OCI-LY7 (cell line): ENCODE data around the gene LAPTM5.

Experiments used
- CTCF ChIP-seq: fragments of 200-600 bp; sonication (generic); conservative IDR thresholded peaks from 2 replicates; pipeline ENCODE4 v1.5.1; 2014; ENCODE audit warnings: mild to moderate bottlenecking, antibody characterized with exemption, low read length, moderate library complexity, mixed read lengths
- EZH2phosphoT487 ChIP-seq: fragments of 200-600 bp; sonication (generic); IDR thresholded peaks from 2 replicates; pipeline ENCODE4 v1.6.1; 2018; ENCODE audit warnings: low read depth, borderline replicate concordance, mild to moderate bottlenecking, mixed run types, antibody characterized with exemption, low read length, moderate library complexity, mixed read lengths

- TF ChIP-seq CTCF = no peak
- TF ChIP-seq EZH2phosphoT487 = no peak
Observed at GRCh38 chr1:30760596-30761324, 3.2 kb upstream of the LAPTM5 start.
